Uterus (tissue), 2 donors: ENCODE measurements around the gene ETHE1.

Experiments
- POLR2A ChIP-seq, 2 donors: fragments of 450-650 bp; IDR thresholded peaks; one replicate each; pipeline ENCODE4 v1.6.1; 2016; ENCODE audit warnings: antibody characterized with exemption in 2 of 2, mild to moderate bottlenecking in 1 of 2, moderate library complexity in 1 of 2
- TF ChIP-seq, protein P1 (sequence below), 4 experiments: fragments of 200-600 bp in 2 of 4; fragments of 450-650 bp in 2 of 4; sonication (generic) in 2 of 4; IDR thresholded peaks; one replicate each; pipeline ENCODE4 v1.5.1; 2016 to 2019; ENCODE audit warnings: antibody characterized with exemption in 4 of 4, mild to moderate bottlenecking in 2 of 4, moderate library complexity in 1 of 4

DNA sequence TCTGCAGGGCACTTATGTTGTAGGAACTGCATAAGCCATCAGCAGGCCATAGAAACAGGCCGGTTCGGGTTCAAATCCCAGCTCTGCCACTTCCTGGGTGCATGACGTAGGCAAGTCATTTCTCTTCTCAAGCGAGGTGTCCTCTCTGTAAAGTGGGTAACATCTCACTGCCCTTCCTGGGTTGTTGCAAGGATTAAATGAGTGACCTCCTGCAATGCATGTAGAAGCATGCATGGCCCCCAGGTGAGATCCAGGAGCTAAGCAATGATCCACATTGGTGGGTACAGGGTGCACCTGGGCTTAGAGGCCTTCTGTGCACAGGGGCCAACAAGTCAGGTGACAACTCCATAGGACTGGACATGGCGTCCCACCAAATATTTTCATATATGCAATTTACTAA is 36.2 kb downstream of the ETHE1 start:
- TF ChIP-seq, protein P1, sequence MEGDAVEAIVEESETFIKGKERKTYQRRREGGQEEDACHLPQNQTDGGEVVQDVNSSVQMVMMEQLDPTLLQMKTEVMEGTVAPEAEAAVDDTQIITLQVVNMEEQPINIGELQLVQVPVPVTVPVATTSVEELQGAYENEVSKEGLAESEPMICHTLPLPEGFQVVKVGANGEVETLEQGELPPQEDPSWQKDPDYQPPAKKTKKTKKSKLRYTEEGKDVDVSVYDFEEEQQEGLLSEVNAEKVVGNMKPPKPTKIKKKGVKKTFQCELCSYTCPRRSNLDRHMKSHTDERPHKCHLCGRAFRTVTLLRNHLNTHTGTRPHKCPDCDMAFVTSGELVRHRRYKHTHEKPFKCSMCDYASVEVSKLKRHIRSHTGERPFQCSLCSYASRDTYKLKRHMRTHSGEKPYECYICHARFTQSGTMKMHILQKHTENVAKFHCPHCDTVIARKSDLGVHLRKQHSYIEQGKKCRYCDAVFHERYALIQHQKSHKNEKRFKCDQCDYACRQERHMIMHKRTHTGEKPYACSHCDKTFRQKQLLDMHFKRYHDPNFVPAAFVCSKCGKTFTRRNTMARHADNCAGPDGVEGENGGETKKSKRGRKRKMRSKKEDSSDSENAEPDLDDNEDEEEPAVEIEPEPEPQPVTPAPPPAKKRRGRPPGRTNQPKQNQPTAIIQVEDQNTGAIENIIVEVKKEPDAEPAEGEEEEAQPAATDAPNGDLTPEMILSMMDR (IDR thresholded peaks at IDR 0.05): no peak
- TF ChIP-seq POLR2A (IDR thresholded peaks at IDR 0.05): no peak
